Measurements from ENCODE around the gene FXYD6. TPM values are rescaled to one million over a fixed set of nuclear protein-coding genes. Genes with fewer than 3 reads are reported as not detected.

Gene FXYD6
- total and polyA plus RNA-seq, 7 donors: 12.3 to 305 (median 243) TPM

- H3K27ac ChIP-seq: peak overlapping the region; percentile 76 to 96 (median 92)
- no peaks in the 10 kb centered on the region for H3K27me3 ChIP-seq
- H3K9me3 ChIP-seq: no peaks in the 10 kb centered on the region
- H3K4me3 ChIP-seq: peak overlapping the region; percentile 74 to 90 (median 80)
- H3K4me1 ChIP-seq: peaks cover 0 to 73% (median 64%) of the 10 kb centered on the region in 4 donors
- DNase-seq: peak; percentile 84
- 59 to 65% methylated on average over 12 of the region's 12 CpGs for WGBS, 2 donors
- H3K36me3 ChIP-seq: no peaks in the 10 kb centered on the region
- intact Hi-C loops (cut with DNase I): no loop called here
- TF ChIP-seq POLR2AphosphoS5 (IDR thresholded peaks at IDR 0.05): peak in 3 of 4 donors; percentile 25 to 55 (median 29)
- no peak for TF ChIP-seq POLR2A (IDR thresholded peaks at IDR 0.05)
- TF ChIP-seq CTCF (IDR thresholded peaks at IDR 0.05): no peak
Measured at GRCh38 chr11:117877120-117877784, 794 bp upstream of the FXYD6 start.

- intact Hi-C loops (cut with DNase I): no loop called here
- TF ChIP-seq EP300 (IDR thresholded peaks at IDR 0.05) (no peak), POLR2AphosphoS5 (IDR thresholded peaks at IDR 0.05) (no peak), CTCF (IDR thresholded peaks at IDR 0.05) (no peak), POLR2A (IDR thresholded peaks at IDR 0.05) (no peak)
- peak overlapping the region; percentile 74 to 90 (median 80) for H3K4me3 ChIP-seq
- 1% methylated on average over 9 of the region's 9 CpGs for WGBS, 2 donors
- H3K27me3 ChIP-seq: no peaks in the 10 kb centered on the region
- DNase-seq: no peak
- H3K4me1 ChIP-seq: peaks cover 0 to 73% (median 64%) of the 10 kb centered on the region in 4 donors
- peak overlapping the region; percentile 76 to 96 (median 92) for H3K27ac ChIP-seq
- no peaks in the 10 kb centered on the region for H3K36me3 ChIP-seq
- H3K9me3 ChIP-seq: no peaks in the 10 kb centered on the region
Measured at GRCh38 chr11:117876059-117876340, 458 bp downstream of the FXYD6 start.

GRCh38 chr11:117875382-117876058 lies 938 bp downstream of the FXYD6 start:
- TF ChIP-seq POLR2AphosphoS5 (IDR thresholded peaks at IDR 0.05) (peak in 3 of 4 donors; percentile 28 to 68 (median 30)), CTCF (IDR thresholded peaks at IDR 0.05) (no peak), POLR2A (IDR thresholded peaks at IDR 0.05) (no peak)
- 5 to 7% methylated on average over 20 of the region's 20 CpGs for WGBS, 2 donors
- peak overlapping the region; percentile 76 to 96 (median 92) for H3K27ac ChIP-seq
- H3K4me1 ChIP-seq: peaks cover 0 to 73% (median 64%) of the 10 kb centered on the region in 4 donors
- H3K4me3 ChIP-seq: peak overlapping the region; percentile 74 to 90 (median 80)
- intact Hi-C loops (cut with DNase I): no loop called here
- no peaks in the 10 kb centered on the region for H3K9me3 ChIP-seq
- no peaks in the 10 kb centered on the region for H3K27me3 ChIP-seq
- no peaks in the 10 kb centered on the region for H3K36me3 ChIP-seq
- peak; percentile 86 for DNase-seq

- no peaks in the 10 kb centered on the region for H3K36me3 ChIP-seq
- no peak for DNase-seq
- peaks cover 0 to 73% (median 69%) of the 10 kb centered on the region in 4 donors for H3K4me1 ChIP-seq
- intact Hi-C loops (cut with DNase I): no loop called here
- no peaks in the 10 kb centered on the region for H3K9me3 ChIP-seq
- H3K27ac ChIP-seq: peak overlapping the region; percentile 76 to 96 (median 92)
- peak overlapping the region; percentile 74 to 90 (median 80) for H3K4me3 ChIP-seq
- no peak for TF ChIP-seq EP300 (IDR thresholded peaks at IDR 0.05)
- TF ChIP-seq POLR2AphosphoS5 (IDR thresholded peaks at IDR 0.05): peak in 1 of 4 donors; percentile 1
- 92 to 94% methylated on average over 4 of the region's 4 CpGs for WGBS, 2 donors
- H3K27me3 ChIP-seq: no peaks in the 10 kb centered on the region
Measured at GRCh38 chr11:117874910-117875381, 1.5 kb downstream of the FXYD6 start.

DNA sequence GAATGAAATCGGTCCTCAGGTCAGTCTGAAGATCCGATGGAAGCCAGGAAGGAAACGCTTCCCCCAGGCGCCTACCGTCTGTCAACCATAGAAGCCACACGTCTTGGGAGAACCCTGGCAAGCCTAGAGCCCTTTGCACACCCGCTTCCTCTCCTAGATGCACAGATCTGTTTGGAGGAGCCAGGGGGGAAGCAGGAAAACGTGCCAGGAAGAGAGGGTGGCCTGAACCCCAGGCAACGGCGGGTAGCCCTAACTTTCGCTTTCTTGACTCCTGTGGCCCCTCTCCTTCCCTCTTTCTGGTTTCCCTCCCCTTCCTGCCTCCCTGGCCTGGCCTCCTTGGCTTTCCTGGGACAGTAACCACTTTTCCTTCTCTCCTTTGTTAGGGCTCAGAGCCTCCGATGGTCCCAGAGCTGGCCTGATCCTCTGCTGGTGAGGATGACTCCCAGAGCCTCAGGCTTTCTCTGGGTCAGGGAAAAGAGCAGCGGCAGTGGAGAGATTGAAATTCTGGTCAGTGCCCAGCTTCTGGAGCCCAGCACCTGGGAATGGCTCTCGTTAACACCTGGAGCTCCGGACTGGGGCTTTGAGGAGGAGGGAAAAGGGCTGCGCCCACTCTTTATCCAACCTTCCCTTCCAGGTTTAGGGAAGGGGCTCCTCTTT lies 2.1 kb downstream of the FXYD6 start:
- 55 to 71% methylated on average over 16 of the region's 16 CpGs for WGBS, 2 donors
- H3K9me3 ChIP-seq: no peaks in the 10 kb centered on the region
- H3K4me1 ChIP-seq: peaks cover 2 to 79% (median 74%) of the 10 kb centered on the region in 4 donors
- TF ChIP-seq POLR2AphosphoS5 (IDR thresholded peaks at IDR 0.05): peak in 1 of 4 donors; percentile 30
- no peak for TF ChIP-seq POLR2A (IDR thresholded peaks at IDR 0.05)
- no peak for TF ChIP-seq CTCF (IDR thresholded peaks at IDR 0.05)
- peak overlapping the region; percentile 74 to 90 (median 80) for H3K4me3 ChIP-seq
- no peaks in the 10 kb centered on the region for H3K27me3 ChIP-seq
- H3K36me3 ChIP-seq: no peaks in the 10 kb centered on the region
- intact Hi-C loops (cut with DNase I): no loop called here
- peak overlapping the region; percentile 76 to 96 (median 92) for H3K27ac ChIP-seq
- no peak for DNase-seq

Data from sigmoid colon (tissue), 7 donors.